Measurements from ENCODE around the gene GRID1.

The GRID1 gene

GRCh38 chr10:86023931-86024280 is 342.7 kb downstream of the GRID1 start:
- H3K4me3 ChIP-seq (ENCODE audit: insufficient read depth in 1 of 2, low read depth in 1 of 2, low read length in 2 of 2), result no peak overlapping the region
- H3K23ac ChIP-seq (ENCODE audit: low read length in 2 of 2), result no peak overlapping the region
- no peaks in the 10 kb centered on the region for H3K79me1 ChIP-seq (replicated peaks; ENCODE audit: low read length, poor library complexity, severe bottlenecking)
- H2BK5ac ChIP-seq (ENCODE audit: low read depth, low read length, poor library complexity, severe bottlenecking), result no peak overlapping the region
- no peaks in the 10 kb centered on the region for H3K4me1 ChIP-seq (ENCODE audit: control insufficient read depth, insufficient read depth, low read depth, low read length)
- no peak overlapping the region for H2AFZ ChIP-seq (ENCODE audit: low read depth, low read length)
- no peak overlapping the region for H4K8ac ChIP-seq (ENCODE audit: low read length)
- H2BK15ac ChIP-seq (ENCODE audit: low read depth, poor library complexity, severe bottlenecking), result no peak overlapping the region
- H3K4ac ChIP-seq (ENCODE audit: low read depth in 1 of 2, low read length in 2 of 2), result no peak overlapping the region
- H3K4me2 ChIP-seq (ENCODE audit: low read length, poor library complexity, severe bottlenecking), result no peak overlapping the region
- H2BK120ac ChIP-seq (ENCODE audit: low read depth, low read length), result no peak overlapping the region
- no peak overlapping the region for H3K18ac ChIP-seq (ENCODE audit: low read depth in 1 of 2, low read length in 2 of 2)
- no peaks in the 10 kb centered on the region for H3K9me3 ChIP-seq (ENCODE audit: control insufficient read depth, low read length)
- no peak overlapping the region for H3K9ac ChIP-seq (ENCODE audit: low read length)
- no peaks in the 10 kb centered on the region for H3K36me3 ChIP-seq (ENCODE audit: control insufficient read depth in 1 of 2, insufficient read depth in 2 of 2, low read depth in 1 of 2, low read length in 2 of 2)
- no peak overlapping the region for H3K14ac ChIP-seq (ENCODE audit: low read length in 2 of 2)
- no peak overlapping the region for H2BK12ac ChIP-seq (ENCODE audit: low read length in 2 of 2)
- H2AK5ac ChIP-seq (ENCODE audit: low read length, severe bottlenecking), result no peak overlapping the region
- no peak overlapping the region for H4K91ac ChIP-seq (ENCODE audit: low read length)
- no peak for DNase-seq
- H3K27ac ChIP-seq (ENCODE audit: low read length, poor library complexity, severe bottlenecking), result no peak overlapping the region
- 11% methylated on average over 3 of the region's 4 CpGs for WGBS
- H3K27me3 ChIP-seq (ENCODE audit: control insufficient read depth in 1 of 2, insufficient read depth in 1 of 2, low read length in 2 of 2), result no peaks in the 10 kb centered on the region

- H2BK15ac ChIP-seq (ENCODE audit: low read depth, poor library complexity, severe bottlenecking), result no peak overlapping the region
- no peak overlapping the region for H4K91ac ChIP-seq (ENCODE audit: low read length)
- H3K4me2 ChIP-seq (ENCODE audit: low read length, poor library complexity, severe bottlenecking), result no peak overlapping the region
- no peak overlapping the region for H4K8ac ChIP-seq (ENCODE audit: low read length)
- no peak overlapping the region for H2BK12ac ChIP-seq (ENCODE audit: low read length in 2 of 2)
- H3K9me3 ChIP-seq (ENCODE audit: control insufficient read depth, low read length), result no peaks in the 10 kb centered on the region
- H3K27ac ChIP-seq (ENCODE audit: low read length, poor library complexity, severe bottlenecking), result no peak overlapping the region
- H3K4ac ChIP-seq (ENCODE audit: low read depth in 1 of 2, low read length in 2 of 2), result no peak overlapping the region
- H2BK120ac ChIP-seq (ENCODE audit: low read depth, low read length), result no peak overlapping the region
- no peak overlapping the region for H2AFZ ChIP-seq (ENCODE audit: low read depth, low read length)
- H3K36me3 ChIP-seq (ENCODE audit: control insufficient read depth in 1 of 2, insufficient read depth in 2 of 2, low read depth in 1 of 2, low read length in 2 of 2), result no peaks in the 10 kb centered on the region
- H3K79me1 ChIP-seq (replicated peaks; ENCODE audit: low read length, poor library complexity, severe bottlenecking), result no peaks in the 10 kb centered on the region
- no peak for DNase-seq
- no peak overlapping the region for H2BK5ac ChIP-seq (ENCODE audit: low read depth, low read length, poor library complexity, severe bottlenecking)
- H3K9ac ChIP-seq (ENCODE audit: low read length), result no peak overlapping the region
- no peak overlapping the region for H3K14ac ChIP-seq (ENCODE audit: low read length in 2 of 2)
- H3K18ac ChIP-seq (ENCODE audit: low read depth in 1 of 2, low read length in 2 of 2), result no peak overlapping the region
- H3K4me1 ChIP-seq (ENCODE audit: control insufficient read depth, insufficient read depth, low read depth, low read length), result no peaks in the 10 kb centered on the region
- H3K27me3 ChIP-seq (ENCODE audit: control insufficient read depth in 1 of 2, insufficient read depth in 1 of 2, low read length in 2 of 2), result no peaks in the 10 kb centered on the region
- H2AK5ac ChIP-seq (ENCODE audit: low read length, severe bottlenecking), result no peak overlapping the region
- no peak overlapping the region for H3K23ac ChIP-seq (ENCODE audit: low read length in 2 of 2)
- 69% methylated on average over 3 of the region's 3 CpGs for WGBS
- no peak overlapping the region for H3K4me3 ChIP-seq (ENCODE audit: insufficient read depth in 1 of 2, low read depth in 1 of 2, low read length in 2 of 2)
Observed at GRCh38 chr10:86023336-86023735, 343.3 kb downstream of the GRID1 start.

DNA sequence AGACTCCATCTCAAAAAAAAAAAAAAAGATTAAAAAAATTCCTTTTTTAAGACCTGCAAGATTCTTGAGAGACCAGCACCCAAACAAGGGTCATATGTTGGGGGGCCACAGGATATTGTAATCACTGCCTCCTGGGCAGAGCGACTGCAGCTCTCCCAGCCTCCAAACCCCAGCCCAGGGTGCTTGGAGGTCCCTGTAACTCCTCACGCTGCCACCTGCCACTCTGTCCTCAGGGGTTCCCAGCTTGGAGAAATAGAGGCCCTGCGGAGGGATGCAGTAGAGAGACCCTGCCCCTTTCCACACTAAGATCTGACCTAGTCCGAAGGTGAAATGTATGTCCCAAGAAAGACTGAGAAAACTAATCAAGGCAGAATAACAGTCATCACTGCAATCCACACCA is 343.7 kb downstream of the GRID1 start:
- Histone ChIP-seq H3K4me1 (ENCODE audit: control insufficient read depth, insufficient read depth, low read depth, low read length) (no peaks in the 10 kb centered on the region), H3K9ac (ENCODE audit: low read length) (no peak overlapping the region), H3K27ac (ENCODE audit: low read length, poor library complexity, severe bottlenecking) (no peak overlapping the region), H2BK5ac (ENCODE audit: low read depth, low read length, poor library complexity, severe bottlenecking) (no peak overlapping the region), H3K4me3 (ENCODE audit: insufficient read depth in 1 of 2, low read depth in 1 of 2, low read length in 2 of 2) (no peak overlapping the region), H2BK15ac (ENCODE audit: low read depth, poor library complexity, severe bottlenecking) (no peak overlapping the region), H3K36me3 (ENCODE audit: control insufficient read depth in 1 of 2, insufficient read depth in 2 of 2, low read depth in 1 of 2, low read length in 2 of 2) (no peaks in the 10 kb centered on the region), H2BK120ac (ENCODE audit: low read depth, low read length) (no peak overlapping the region), H2AK5ac (ENCODE audit: low read length, severe bottlenecking) (no peak overlapping the region), H3K4me2 (ENCODE audit: low read length, poor library complexity, severe bottlenecking) (no peak overlapping the region), H2AFZ (ENCODE audit: low read depth, low read length) (no peak overlapping the region), H2BK12ac (ENCODE audit: low read length in 2 of 2) (no peak overlapping the region), H4K91ac (ENCODE audit: low read length) (no peak overlapping the region), H3K18ac (ENCODE audit: low read depth in 1 of 2, low read length in 2 of 2) (no peak overlapping the region), H3K9me3 (ENCODE audit: control insufficient read depth, low read length) (no peaks in the 10 kb centered on the region), H3K14ac (ENCODE audit: low read length in 2 of 2) (no peak overlapping the region), H3K4ac (ENCODE audit: low read depth in 1 of 2, low read length in 2 of 2) (no peak overlapping the region), H3K27me3 (ENCODE audit: control insufficient read depth in 1 of 2, insufficient read depth in 1 of 2, low read length in 2 of 2) (no peaks in the 10 kb centered on the region), H3K23ac (ENCODE audit: low read length in 2 of 2) (no peak overlapping the region), H3K79me1 (replicated peaks; ENCODE audit: low read length, poor library complexity, severe bottlenecking) (no peaks in the 10 kb centered on the region), H4K8ac (ENCODE audit: low read length) (no peak overlapping the region)
- 74% methylated on average over 4 of the region's 4 CpGs for WGBS
- DNase-seq, result no peak

DNA sequence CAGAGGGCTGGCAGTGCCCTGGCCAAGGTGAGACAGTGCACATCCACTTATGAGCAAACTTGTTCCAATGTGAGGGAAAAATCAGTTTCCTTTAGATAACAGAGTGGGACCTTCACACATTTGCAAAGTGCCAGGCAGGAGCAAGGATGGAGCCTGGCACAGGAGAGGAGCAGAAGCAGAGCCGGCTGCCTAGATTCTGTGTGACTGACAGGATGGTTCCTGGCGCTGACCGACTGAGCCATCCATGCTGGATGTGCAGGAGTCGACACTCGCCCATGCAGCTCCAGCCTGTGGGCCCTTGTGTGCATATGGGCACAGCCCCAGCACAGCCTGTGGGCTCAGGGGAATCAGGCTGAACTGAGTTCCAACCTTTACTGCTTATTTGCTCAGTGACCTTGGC is 346.5 kb downstream of the GRID1 start:
- Histone ChIP-seq H2AFZ (ENCODE audit: low read depth, low read length) (no peak overlapping the region), H4K91ac (ENCODE audit: low read length) (no peak overlapping the region), H3K14ac (ENCODE audit: low read length in 2 of 2) (no peak overlapping the region), H4K8ac (ENCODE audit: low read length) (no peak overlapping the region), H3K23ac (ENCODE audit: low read length in 2 of 2) (no peak overlapping the region), H3K36me3 (ENCODE audit: control insufficient read depth in 1 of 2, insufficient read depth in 2 of 2, low read depth in 1 of 2, low read length in 2 of 2) (no peaks in the 10 kb centered on the region), H3K18ac (ENCODE audit: low read depth in 1 of 2, low read length in 2 of 2) (no peak overlapping the region), H3K79me1 (replicated peaks; ENCODE audit: low read length, poor library complexity, severe bottlenecking) (no peaks in the 10 kb centered on the region), H3K4me1 (ENCODE audit: control insufficient read depth, insufficient read depth, low read depth, low read length) (no peaks in the 10 kb centered on the region), H3K9me3 (ENCODE audit: control insufficient read depth, low read length) (no peaks in the 10 kb centered on the region), H2BK15ac (ENCODE audit: low read depth, poor library complexity, severe bottlenecking) (no peak overlapping the region), H3K27ac (ENCODE audit: low read length, poor library complexity, severe bottlenecking) (no peak overlapping the region), H3K4me3 (ENCODE audit: insufficient read depth in 1 of 2, low read depth in 1 of 2, low read length in 2 of 2) (no peak overlapping the region), H3K9ac (ENCODE audit: low read length) (no peak overlapping the region), H2AK5ac (ENCODE audit: low read length, severe bottlenecking) (no peak overlapping the region), H3K4ac (ENCODE audit: low read depth in 1 of 2, low read length in 2 of 2) (no peak overlapping the region), H3K4me2 (ENCODE audit: low read length, poor library complexity, severe bottlenecking) (no peak overlapping the region), H2BK5ac (ENCODE audit: low read depth, low read length, poor library complexity, severe bottlenecking) (no peak overlapping the region), H2BK12ac (ENCODE audit: low read length in 2 of 2) (no peak overlapping the region), H3K27me3 (ENCODE audit: control insufficient read depth in 1 of 2, insufficient read depth in 1 of 2, low read length in 2 of 2) (no peaks in the 10 kb centered on the region), H2BK120ac (ENCODE audit: low read depth, low read length) (no peak overlapping the region)
- WGBS, result 67% methylated on average over 5 of the region's 5 CpGs
- DNase-seq, result no peak

Data from mesenchymal stem cell (in vitro differentiated cells and primary cell).